Sigmoid colon (tissue), 3 donors: ENCODE data around the gene NCCRP1.

Experiments used
- CTCF ChIP-seq, 4 experiments: fragments of 450-650 bp in 3 of 4; fragments of 200-600 bp in 1 of 4; IDR thresholded peaks; one replicate each; pipeline ENCODE4 v1.5.1; 2016 to 2019; ENCODE audit warnings: antibody characterized with exemption in 4 of 4, mild to moderate bottlenecking in 3 of 4, moderate library complexity in 2 of 4
- POLR2A ChIP-seq, 2 donors: fragments of 450-650 bp; IDR thresholded peaks; one replicate each; pipeline ENCODE4 v1.6.1; 2016; ENCODE audit warnings: antibody characterized with exemption in 2 of 2, mild to moderate bottlenecking in 2 of 2, moderate library complexity in 2 of 2

DNA sequence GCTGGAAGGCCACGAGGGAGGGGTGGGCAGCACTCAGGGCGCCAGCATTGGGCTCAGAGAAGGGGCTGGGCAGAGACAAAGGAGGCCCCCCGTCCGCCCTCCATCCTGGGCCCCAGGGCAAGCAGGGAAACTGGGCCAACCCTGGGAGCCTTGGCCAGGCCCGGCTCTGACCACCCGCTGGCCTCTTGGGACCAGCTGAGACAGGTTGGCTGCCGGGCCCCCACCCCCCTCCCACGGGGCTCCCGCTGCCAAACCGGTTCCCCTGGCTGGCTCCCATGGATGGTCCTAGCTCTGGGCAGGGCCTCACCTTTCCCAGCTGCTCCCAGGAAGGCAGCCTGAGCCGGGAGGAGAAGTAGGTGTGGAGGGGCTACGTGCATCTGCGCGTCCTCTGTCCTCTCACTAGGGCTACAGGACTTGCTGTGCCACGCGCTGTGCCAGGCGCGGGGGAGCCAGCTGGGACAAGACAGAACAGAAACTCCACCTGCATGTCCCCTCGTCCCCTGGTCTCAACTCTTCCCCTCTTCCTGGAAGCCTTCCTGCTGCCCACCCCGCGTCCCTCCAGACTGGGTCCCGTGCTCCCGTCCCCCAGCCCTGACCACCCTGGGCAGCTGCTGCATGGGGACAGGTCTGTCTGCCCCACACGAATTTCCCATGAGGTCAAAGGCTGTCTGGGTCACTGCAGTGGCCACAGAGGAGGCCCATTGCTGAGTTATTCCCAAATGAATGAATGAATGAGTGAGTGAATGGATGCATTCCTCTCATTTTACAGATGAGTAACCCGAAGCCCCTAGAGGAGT, 29.1 kb upstream of the NCCRP1 start:
- no peak for TF ChIP-seq CTCF (IDR thresholded peaks at IDR 0.05)
- TF ChIP-seq POLR2A (IDR thresholded peaks at IDR 0.05) = no peak
